HG03575 (cell line): ENCODE results near the gene PNPLA5.

Experiments used
- ATAC-seq: cut with Tn5 transposase; IDR thresholded peaks from one replicate; pipeline ENCODE4 v1.9.1; 2021; ENCODE audit not compliant: unreplicated experiment, insufficient number of reproducible peaks, low FRiP score; ENCODE audit errors: extremely low read depth

PNPLA5 gene

DNA sequence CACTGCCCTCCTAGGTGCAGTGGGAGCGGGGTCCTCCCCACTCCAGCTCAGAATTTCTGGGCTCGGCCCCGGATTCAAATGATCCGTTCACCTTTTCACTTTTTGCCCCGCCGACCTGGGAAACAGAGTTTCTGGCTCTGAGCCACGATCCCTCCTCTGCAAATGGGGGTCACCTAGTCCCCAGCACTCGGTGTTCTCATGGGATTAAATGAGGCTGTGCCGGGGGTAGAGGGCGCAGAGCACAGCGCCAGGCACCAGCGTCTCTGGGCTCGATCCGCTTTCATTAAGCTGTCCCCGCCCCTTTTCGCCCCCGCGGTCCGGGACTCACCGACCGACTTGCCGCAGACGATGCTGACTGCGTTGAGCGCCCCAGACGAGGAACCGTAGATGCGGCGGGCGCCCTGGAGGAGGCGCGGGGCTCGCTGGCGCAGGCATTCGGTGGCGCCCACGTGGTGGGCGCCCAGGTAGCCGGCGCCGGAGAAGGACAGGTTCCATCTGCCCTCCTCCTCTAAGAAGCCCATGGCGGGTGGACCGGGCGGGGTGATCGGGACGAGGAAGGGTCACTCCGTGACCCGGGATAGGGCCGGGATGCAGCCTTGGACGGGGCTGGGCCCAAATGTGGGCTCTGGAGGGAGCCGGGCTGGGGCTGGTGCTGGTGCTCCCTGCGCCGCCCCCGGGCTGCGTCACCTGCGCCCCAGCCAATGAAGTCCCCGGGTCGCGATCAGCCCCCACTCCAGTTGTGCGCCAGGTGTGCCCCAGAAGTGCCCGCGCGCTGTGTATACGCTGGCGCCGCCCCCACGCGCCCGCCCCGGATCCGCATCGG is at the start of gene PNPLA5:
Gene PNPLA5 (minus strand): TSS at position 654 of the 823 bp plus-strand sequence. CDS start 133 bp downstream, at position 521.
- ATAC-seq, result no peak

DNA sequence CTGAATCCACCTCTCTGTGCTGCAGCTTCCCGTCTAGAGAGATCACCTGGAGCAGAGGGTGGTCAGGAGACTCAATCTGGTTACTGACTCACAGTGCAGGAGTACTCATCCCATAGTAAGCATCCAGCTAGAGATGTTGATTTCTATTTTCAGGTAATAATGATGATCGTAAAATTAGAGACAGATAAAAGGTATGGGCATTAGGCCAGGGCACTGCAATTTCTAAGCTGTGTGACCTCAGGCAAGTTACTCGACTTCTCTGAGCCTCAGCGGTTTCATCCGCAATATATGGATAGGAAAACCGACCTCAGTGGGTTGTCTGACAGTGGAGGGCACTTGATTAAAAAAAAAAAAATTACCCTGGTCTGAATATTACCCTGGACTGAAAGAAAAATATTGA is 49.6 kb upstream of the PNPLA5 start:
- no peak for ATAC-seq

DNA sequence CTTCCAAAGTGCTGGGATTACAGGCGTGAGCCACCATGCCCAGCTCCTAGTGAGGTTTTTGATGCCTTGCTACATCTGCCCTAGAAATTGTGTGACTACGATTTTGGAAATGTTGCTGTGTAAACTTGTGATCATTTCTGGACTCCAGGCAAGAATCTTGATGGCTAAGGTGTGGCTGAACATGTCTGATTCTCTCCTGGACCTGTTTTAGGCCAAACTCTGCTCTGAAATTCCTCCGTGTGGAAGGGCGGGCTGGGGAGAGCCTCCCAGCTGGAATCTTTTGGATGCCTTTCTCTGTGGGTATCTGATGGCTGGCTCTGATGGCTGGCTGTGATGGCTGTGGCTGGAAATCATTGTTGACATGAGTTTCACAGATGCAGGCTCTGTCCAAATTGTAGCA is 40.0 kb upstream of the PNPLA5 start:
- ATAC-seq, result no peak

- ATAC-seq, result no peak
Measured at GRCh38 chr22:43928908-43929307, 37.1 kb upstream of the PNPLA5 start.

GRCh38 chr22:43928468-43928867 is 36.7 kb upstream of the PNPLA5 start:
- no peak for ATAC-seq

GRCh38 chr22:43926349-43926710 is 34.5 kb upstream of the PNPLA5 start:
- no peak for ATAC-seq

GRCh38 chr22:43925433-43926348 is 33.9 kb upstream of the PNPLA5 start:
- no peak for ATAC-seq

- no peak for ATAC-seq
Measured at GRCh38 chr22:43924877-43925276, 33.1 kb upstream of the PNPLA5 start.

GRCh38 chr22:43923631-43924464 is 32.0 kb upstream of the PNPLA5 start, which contains the start of gene PNPLA3:
TSS of gene PNPLA3 (plus strand) at chr22:43923805. CDS start at chr22:43923912, 107 bp downstream.
- no peak for ATAC-seq

DNA sequence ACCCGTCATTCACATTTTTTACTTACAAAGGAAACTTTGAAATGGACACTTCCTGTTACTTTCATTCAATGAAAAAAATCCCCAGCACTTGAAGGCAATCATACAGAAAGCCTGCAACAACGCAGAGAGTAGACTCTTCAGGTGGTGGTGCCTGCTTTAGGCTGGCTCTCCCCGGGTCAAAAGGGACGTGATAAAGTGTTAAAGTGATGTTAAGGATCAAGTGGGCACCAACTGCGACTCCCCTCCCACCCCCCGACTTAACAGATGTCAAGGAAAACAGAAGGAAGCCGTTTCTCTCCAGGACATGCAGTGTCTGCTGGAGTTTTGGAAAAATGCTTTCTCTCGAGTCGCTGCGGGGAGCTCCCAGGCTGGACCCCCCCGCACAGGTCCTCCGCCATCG is 31.4 kb upstream of the PNPLA5 start:
- ATAC-seq, result no peak

- ATAC-seq, result no peak
Measured at GRCh38 chr22:43922123-43922522, 30.3 kb upstream of the PNPLA5 start.

DNA sequence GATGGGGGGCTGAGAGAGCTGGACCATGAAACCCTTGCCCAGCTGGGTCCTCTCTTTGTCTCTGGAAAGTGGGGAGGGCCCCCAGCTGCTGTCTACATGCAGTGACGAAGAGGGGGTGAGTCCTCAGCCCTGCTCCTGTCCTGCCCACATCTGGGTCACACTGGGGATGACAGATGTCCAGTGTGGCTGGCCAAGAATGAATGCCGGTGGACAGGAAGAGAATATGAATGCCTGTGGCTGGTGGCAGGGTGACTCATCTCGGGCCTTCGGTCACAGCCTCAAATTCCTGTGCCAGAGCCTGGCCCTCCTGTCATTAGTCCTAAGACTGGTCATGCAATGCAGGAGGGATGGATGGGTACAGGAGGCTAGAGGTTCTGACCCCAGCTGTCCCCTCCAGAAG is 29.6 kb upstream of the PNPLA5 start:
- no peak for ATAC-seq

GRCh38 chr22:43919106-43919973 is 27.5 kb upstream of the PNPLA5 start:
- ATAC-seq, result no peak

DNA sequence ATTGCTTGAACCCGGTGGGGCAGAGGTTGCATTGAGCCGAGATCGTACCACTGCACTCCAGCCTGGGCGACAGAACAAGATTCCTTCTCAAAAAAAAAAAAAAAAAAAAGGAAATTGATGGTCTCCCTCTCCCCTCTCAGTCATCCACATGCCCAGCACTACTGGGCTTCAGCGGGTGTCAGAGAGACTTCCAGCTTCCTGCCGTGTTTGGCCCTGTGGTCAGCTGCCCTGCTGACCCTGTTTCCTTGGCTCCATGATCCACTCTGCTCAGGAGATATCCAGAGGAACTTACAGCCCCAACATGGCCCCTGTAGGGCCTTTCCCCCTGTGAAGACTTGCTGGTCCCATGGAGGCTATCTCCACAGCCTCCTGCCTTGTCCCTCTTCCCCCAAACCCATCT is 25.7 kb upstream of the PNPLA5 start:
- ATAC-seq, result no peak

- ATAC-seq, result no peak
Measured at GRCh38 chr22:43911351-43911750, 19.5 kb upstream of the PNPLA5 start.

- no peak for ATAC-seq
Measured at GRCh38 chr22:43910178-43910695, 18.4 kb upstream of the PNPLA5 start.

DNA sequence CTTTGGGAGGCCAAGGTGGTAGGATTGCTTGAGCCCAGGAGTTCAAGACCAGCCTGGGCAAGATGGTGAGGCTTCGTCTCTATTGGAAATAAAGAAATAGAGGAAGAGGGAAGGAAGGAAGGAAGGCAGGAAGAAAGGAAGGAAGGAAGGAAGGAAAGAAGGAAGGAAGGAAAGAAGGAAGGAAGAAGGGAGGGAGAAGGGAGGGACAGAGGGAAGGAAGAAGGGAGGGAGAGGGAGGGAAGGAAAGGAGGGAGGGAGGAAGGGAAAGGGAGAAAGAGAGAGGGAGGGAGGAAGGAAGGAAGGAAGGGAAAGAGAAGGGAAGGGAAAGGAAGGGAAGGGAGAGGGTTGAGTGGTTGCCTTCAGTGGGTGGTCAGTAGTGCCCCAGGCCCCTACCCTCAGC is 17.9 kb upstream of the PNPLA5 start:
- ATAC-seq, result no peak

- no peak for ATAC-seq
Measured at GRCh38 chr22:43905681-43906080, 13.9 kb upstream of the PNPLA5 start.
